ENCODE data around the gene TAF6. TPM values are rescaled to one million over a fixed set of nuclear protein-coding genes. Genes with fewer than 3 reads are reported as not detected.
A peak's percentile ranks its signal among the peaks of the same experiment; 100 is the strongest.

Gene TAF6
- total and polyA plus RNA-seq, 9 of the 15 experiments (the other 6 are each of a cell fraction or from before 2014, with no cell fraction given) = 0.78 to 78.7 (median 21.3) TPM

DNA sequence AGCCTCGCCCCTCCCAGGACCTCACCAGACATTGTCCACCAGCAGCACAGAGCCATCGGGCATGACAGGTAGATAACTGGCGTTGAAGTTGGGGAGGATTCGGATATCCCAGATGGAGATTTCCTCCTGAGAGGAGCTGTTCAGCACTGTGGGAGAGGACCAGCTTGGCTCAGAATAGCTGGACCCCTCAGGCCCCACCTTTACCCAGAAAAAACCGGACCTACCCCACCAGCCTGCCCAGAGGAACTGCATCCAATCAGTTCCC is 37.8 kb upstream of the TAF6 start:
- CTCF ChIA-PET (ENCODE audit: low intra/inter-chr PET ratio) = interaction anchor here (1.1 kb wide), 1 partner anchor 59 kb away, joined by 3 read pairs; no protein-coding TSS in a partner anchor
- 19% methylated on average over 5 of the region's 5 CpGs for WGBS (ENCODE audit: insufficient coverage, low coverage, missing lambda C conversion rate)
- intact Hi-C loops (cut with micrococcal nuclease) = loop anchor here (5.0 kb wide), 1 partner anchor 115 kb away; no protein-coding TSS in a partner anchor

More for the DNA sequence above, 37.8 kb upstream of the TAF6 start:
- Histone ChIP-seq H3K4me1 (replicated peaks in 1 of 2; ENCODE audit: control insufficient read depth in 2 of 2, insufficient read depth in 2 of 2, low read length in 2 of 2) (peaks cover 36 to 77% of the 10 kb centered on the region in 2 experiments), H4K20me1 (replicated peaks; ENCODE audit: control insufficient read depth, insufficient read depth, low read length) (peaks cover 10% of the 10 kb centered on the region), H3K9me3 (replicated peaks; ENCODE audit: control insufficient read depth, insufficient read depth, low read depth, low read length) (no peaks in the 10 kb centered on the region), H3K27ac (ENCODE audit: extremely low read depth, low read depth, low read length) (peak overlapping the region; percentile 91), H3K9me1 (ENCODE audit: control insufficient read depth, insufficient read depth, low read length) (no peaks in the 10 kb centered on the region), H3K36me3 (ENCODE audit: control insufficient read depth, insufficient read depth, low read length) (peaks cover 51% of the 10 kb centered on the region), H3K79me2 (ENCODE audit: control insufficient read depth, insufficient read depth, low read length) (peaks cover 30% of the 10 kb centered on the region), H2AFZ (ENCODE audit: low read depth, low read length) (no peak overlapping the region), H3K27me3 (ENCODE audit: control insufficient read depth in 2 of 2, insufficient read depth in 2 of 2, low read length in 2 of 2) (no peaks in the 10 kb centered on the region), H3K4me2 (ENCODE audit: insufficient read depth, low read length) (peak overlapping the region; percentile 89), H3K9ac (ENCODE audit: insufficient read depth in 1 of 2, low read depth in 2 of 2, low read length in 2 of 2) (peak overlapping the region; percentile 90 to 98), H3K4me3 (peak overlapping the region; percentile 99; the same call in 1 of the 2 replicates)
- no peak for TF ChIP-seq MAZ (CRISPR knock-in tag; conservative IDR thresholded peaks at IDR 0.05 in 1 of 2, IDR thresholded peaks at IDR 0.05 in 1 of 2)
- TF ChIP-seq, protein P1, sequence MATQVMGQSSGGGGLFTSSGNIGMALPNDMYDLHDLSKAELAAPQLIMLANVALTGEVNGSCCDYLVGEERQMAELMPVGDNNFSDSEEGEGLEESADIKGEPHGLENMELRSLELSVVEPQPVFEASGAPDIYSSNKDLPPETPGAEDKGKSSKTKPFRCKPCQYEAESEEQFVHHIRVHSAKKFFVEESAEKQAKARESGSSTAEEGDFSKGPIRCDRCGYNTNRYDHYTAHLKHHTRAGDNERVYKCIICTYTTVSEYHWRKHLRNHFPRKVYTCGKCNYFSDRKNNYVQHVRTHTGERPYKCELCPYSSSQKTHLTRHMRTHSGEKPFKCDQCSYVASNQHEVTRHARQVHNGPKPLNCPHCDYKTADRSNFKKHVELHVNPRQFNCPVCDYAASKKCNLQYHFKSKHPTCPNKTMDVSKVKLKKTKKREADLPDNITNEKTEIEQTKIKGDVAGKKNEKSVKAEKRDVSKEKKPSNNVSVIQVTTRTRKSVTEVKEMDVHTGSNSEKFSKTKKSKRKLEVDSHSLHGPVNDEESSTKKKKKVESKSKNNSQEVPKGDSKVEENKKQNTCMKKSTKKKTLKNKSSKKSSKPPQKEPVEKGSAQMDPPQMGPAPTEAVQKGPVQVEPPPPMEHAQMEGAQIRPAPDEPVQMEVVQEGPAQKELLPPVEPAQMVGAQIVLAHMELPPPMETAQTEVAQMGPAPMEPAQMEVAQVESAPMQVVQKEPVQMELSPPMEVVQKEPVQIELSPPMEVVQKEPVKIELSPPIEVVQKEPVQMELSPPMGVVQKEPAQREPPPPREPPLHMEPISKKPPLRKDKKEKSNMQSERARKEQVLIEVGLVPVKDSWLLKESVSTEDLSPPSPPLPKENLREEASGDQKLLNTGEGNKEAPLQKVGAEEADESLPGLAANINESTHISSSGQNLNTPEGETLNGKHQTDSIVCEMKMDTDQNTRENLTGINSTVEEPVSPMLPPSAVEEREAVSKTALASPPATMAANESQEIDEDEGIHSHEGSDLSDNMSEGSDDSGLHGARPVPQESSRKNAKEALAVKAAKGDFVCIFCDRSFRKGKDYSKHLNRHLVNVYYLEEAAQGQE (IDR thresholded peaks at IDR 0.05; ENCODE audit: borderline replicate concordance) = peak; percentile 41; the same call in 1 of the 2 replicates
- TF ChIP-seq, protein P1 (CRISPR knock-in tag; IDR thresholded peaks at IDR 0.05; ENCODE audit: low read depth) = no peak
- no TSS peak for BruUV-seq (replicated peaks)
- FAIRE-seq (no peak), ATAC-seq (no peak), DNase-seq (ENCODE audit: extremely low read depth in 1 of 4, low spot score in 3 of 4) (no peak)
- POLR2A ChIA-PET = interaction anchor here (0.7 to 2.1 kb wide), 7 partner anchors 10 to 45 kb away, joined by 3 to 8 read pairs (median 3); partner anchors contain the start of gene GAL3ST4
- in situ Hi-C loops (cut with MboI) = no loop called here

Data from K562 (cell line).